Activated T-cell treated with anti-CD3 and anti-CD28 coated beads, Interleukin-2, amount 50 U/mL, for 24 hours (primary cell): Measurements from ENCODE around the gene ST6GALNAC1.

ENCODE experiments used
- DNase-seq: peaks from one replicate; pipeline ENCODE4 v3.0.0-alpha.2; 2020
- H3K27ac Mint-ChIP-seq: 2 replicates; pipeline ENCODE4 v1.8.0; 2020; ENCODE audit warnings: mild to moderate bottlenecking, mixed read lengths
- H3K27me3 Mint-ChIP-seq: 2 replicates; pipeline ENCODE4 v1.8.0; 2020; ENCODE audit warnings: mixed read lengths
- H3K36me3 Mint-ChIP-seq: 2 replicates; pipeline ENCODE4 v1.8.0; 2020; ENCODE audit warnings: low read depth, mixed read lengths
- H3K4me1 Mint-ChIP-seq: 2 replicates; pipeline ENCODE4 v1.8.0; 2020; ENCODE audit warnings: low read depth, mixed read lengths
- H3K4me3 Mint-ChIP-seq: 2 replicates; pipeline ENCODE4 v1.8.0; 2020; ENCODE audit warnings: mild to moderate bottlenecking, moderate library complexity, mixed read lengths
- H3K9me3 Mint-ChIP-seq: 2 replicates; pipeline ENCODE4 v1.8.0; 2020; ENCODE audit warnings: mixed read lengths

The ST6GALNAC1 gene

DNA sequence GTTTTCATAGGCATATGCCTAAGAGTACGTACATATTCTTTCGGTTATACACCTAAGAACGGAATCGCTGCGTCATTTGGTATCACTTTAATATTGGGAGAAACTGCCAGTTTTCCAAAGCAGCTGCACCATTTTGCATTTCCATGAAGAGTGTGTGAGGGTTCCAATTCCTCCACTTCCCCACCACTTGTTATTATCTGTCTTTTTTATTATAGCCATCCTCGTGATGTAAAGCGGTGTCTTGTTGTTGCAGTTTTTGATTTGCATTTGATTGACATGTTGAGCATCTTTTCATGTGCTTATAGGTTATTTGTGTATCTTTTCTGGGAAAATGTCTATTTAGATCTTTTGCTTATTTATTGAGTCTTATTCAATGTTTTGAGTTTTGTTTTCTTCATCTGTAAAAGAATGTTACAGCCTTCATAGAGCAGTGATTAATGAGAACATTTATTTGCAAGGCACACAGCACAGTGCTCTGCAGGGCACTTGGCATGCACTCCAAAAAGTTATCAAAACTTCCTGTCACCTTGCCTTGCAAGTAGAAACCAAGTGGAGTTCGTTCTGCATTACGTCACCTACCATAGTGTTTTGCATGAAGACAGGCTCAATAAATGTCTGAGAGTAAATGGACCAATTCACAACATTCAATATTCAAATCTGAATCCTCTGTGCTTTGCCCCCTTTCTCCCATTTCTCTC is 26.6 kb upstream of the ST6GALNAC1 start:
- Mint-ChIP-seq H3K27me3 (no peaks in the 10 kb centered on the region), H3K4me3 (no peak overlapping the region), H3K9me3 (no peaks in the 10 kb centered on the region), H3K4me1 (peaks cover 36% of the 10 kb centered on the region), H3K36me3 (peaks cover 3% of the 10 kb centered on the region), H3K27ac (peak overlapping the region; percentile 95)
- no peak for DNase-seq

DNA sequence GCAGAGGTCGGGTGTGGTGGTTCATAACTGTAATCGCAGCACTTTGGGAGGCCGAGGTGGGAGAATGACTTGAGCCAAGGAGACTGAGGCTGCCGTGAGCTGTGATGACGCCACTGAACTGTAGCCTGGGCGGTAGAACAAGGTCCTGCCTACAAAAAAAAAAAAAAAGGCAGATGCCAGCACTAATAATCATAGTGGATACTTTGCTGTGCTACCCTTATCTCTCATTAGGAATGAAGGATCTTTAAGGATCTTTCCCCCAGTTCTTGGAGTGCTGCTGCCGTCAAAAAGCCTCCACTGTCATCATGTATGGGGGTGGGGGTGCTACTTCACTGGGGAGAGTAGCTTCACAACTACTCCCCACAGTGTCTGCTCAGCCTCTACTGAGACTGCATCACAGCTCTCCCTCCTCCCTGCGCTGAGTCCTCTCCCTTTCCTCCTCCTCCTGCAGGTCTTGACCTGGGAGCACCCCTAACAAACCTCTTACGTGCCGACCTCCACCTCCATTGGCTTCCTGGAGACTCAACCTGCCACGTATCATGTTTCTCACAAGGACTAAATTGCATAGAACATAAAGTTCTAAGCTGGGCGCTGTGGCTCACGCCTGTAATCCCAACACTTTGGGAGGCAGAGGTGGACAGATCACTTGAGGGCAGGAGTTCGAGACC is 24.4 kb upstream of the ST6GALNAC1 start:
- Mint-ChIP-seq H3K27ac (no peak overlapping the region), H3K27me3 (no peaks in the 10 kb centered on the region), H3K36me3 (peaks cover 3% of the 10 kb centered on the region), H3K4me3 (no peak overlapping the region), H3K9me3 (no peaks in the 10 kb centered on the region), H3K4me1 (peaks cover 30% of the 10 kb centered on the region)
- no peak for DNase-seq

DNA sequence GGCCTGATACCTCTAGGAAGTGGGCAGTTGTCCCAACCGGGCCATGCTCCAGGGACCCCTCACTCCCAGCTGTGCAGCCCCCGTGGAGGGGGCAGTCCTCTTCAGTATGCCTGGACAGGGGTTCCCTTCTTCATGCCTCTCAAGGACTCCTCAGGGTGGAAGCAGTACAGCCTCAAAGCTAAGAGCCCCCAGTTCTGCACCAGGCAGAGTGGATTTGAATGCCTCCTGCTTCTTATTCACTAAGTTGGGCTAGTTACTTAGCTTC is 23.9 kb upstream of the ST6GALNAC1 start:
- Mint-ChIP-seq H3K27ac (no peak overlapping the region), H3K9me3 (no peaks in the 10 kb centered on the region), H3K27me3 (no peaks in the 10 kb centered on the region), H3K4me1 (peaks cover 25% of the 10 kb centered on the region), H3K4me3 (no peak overlapping the region), H3K36me3 (peaks cover 3% of the 10 kb centered on the region)
- no peak for DNase-seq

DNA sequence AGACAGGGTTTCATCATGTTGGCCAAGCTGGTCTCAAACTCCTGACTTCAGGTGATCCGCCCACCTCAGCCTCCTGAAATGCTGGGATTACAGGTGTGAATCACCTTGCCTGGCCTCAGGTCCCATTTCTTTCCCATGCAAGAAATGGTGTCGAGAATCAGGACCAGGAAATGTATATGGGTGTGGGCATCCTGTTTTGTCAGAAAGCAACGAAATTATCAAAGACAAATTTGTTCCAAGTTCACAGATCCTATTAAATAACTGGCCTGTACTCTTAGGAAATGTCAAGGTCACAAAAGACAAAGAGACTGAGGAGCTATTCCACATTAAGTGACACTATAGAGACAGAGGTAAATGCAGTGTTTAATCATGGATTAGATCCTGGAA is 17.1 kb upstream of the ST6GALNAC1 start:
- H3K4me3 Mint-ChIP-seq, result no peak overlapping the region
- no peaks in the 10 kb centered on the region for H3K9me3 Mint-ChIP-seq
- H3K27me3 Mint-ChIP-seq, result no peaks in the 10 kb centered on the region
- H3K4me1 Mint-ChIP-seq, result peaks cover 24% of the 10 kb centered on the region
- no peak for DNase-seq
- H3K36me3 Mint-ChIP-seq, result no peaks in the 10 kb centered on the region
- H3K27ac Mint-ChIP-seq, result no peak overlapping the region

DNA sequence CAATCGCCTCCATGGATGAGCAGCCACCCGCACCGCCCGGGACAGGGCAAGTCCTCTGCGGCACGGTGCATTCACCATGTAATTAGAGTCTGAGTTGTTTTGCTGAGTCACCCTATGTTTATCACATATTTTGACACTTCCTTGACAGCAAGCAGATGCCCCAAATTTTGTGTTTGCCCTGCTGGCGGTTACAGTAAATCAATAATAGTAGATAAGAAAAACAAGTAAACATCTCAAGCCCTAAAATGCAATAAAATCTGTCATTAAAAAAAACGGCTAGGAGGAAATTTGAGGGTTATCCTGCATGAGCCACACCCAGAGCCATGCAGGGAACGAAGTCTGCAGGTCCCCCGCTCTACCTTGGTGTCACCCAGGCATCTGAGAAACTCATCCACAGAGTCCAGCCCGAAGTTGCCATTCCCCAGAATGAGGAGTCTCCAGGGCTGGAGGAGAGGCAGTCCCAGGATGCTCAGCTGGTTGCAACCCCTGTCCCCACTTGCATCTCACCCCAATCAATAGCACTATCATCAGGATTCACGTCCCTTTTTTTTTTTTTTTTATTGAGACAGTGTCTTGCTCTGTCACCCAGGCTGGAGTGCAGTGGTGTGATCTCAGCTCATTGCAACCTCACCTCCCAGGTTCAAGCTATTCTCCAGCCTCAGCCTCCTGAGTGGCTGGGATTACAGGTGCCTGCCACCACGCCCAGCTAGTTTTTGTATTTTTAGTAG is 16.5 kb upstream of the ST6GALNAC1 start:
- Mint-ChIP-seq H3K4me1 (peaks cover 24% of the 10 kb centered on the region), H3K27me3 (no peaks in the 10 kb centered on the region), H3K36me3 (no peaks in the 10 kb centered on the region), H3K9me3 (no peaks in the 10 kb centered on the region), H3K27ac (peak overlapping the region; percentile 50), H3K4me3 (no peak overlapping the region)
- DNase-seq, result no peak

DNA sequence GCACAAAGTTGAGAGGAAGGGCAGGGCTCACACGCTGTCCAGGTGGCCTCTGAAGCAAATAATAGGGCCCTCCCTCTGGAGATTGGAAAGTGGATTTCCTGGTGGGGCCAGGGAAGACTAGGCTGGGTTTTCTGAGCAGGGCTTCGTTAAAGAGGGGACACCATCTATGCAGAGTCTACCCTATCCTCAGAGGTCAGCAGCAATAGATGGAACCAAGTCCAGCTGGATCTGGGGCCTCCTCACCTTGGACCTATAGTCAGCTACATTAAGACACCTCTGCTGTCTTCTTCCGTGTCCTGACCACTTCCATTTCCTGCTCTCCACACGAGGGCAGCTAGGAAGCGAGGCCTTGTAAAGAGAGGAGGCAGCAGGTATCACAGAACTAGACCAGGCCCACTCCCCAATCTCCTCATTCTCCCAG is 14.7 kb upstream of the ST6GALNAC1 start:
- H3K9me3 Mint-ChIP-seq, result no peaks in the 10 kb centered on the region
- no peak overlapping the region for H3K4me3 Mint-ChIP-seq
- no peaks in the 10 kb centered on the region for H3K27me3 Mint-ChIP-seq
- peaks cover 26% of the 10 kb centered on the region for H3K4me1 Mint-ChIP-seq
- no peaks in the 10 kb centered on the region for H3K36me3 Mint-ChIP-seq
- no peak for DNase-seq
- H3K27ac Mint-ChIP-seq, result no peak overlapping the region

DNA sequence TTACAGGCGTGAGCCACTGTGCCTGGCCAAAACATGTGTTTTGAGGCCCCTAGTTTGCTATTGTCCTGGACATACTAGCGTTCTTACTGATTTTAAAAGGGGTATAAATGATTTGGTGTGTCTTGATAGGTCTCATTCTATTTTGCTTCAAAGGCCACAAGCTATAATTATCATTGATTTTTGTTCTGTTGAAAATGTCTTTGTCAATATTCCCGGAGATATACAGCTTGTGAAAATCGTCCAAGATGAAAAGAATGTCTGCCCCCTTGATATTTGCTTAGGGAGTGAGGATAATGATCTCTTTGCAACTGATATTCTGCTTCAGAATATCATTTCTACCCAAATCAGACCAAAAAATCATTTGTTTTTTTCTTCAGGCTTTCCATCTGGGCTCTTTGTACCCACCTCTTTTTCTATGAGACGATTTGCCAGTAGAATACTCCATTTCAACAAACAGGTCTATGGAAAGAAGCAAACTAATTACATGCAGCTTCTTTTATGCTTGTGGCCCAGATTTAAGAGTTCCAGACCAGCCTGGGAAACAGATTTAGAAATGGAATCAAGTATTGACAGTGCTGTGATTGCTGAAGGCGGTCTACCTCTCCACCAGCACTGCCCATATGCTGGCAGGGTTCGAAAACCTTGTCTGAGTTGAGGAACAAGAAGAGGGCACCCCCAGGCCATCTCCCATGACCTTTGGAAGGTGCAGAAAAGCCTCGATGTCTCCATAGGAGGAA is 14.1 kb upstream of the ST6GALNAC1 start:
- Mint-ChIP-seq H3K36me3 (no peaks in the 10 kb centered on the region), H3K4me3 (no peak overlapping the region), H3K27me3 (no peaks in the 10 kb centered on the region), H3K9me3 (no peaks in the 10 kb centered on the region), H3K4me1 (peaks cover 26% of the 10 kb centered on the region), H3K27ac (no peak overlapping the region)
- no peak for DNase-seq

DNA sequence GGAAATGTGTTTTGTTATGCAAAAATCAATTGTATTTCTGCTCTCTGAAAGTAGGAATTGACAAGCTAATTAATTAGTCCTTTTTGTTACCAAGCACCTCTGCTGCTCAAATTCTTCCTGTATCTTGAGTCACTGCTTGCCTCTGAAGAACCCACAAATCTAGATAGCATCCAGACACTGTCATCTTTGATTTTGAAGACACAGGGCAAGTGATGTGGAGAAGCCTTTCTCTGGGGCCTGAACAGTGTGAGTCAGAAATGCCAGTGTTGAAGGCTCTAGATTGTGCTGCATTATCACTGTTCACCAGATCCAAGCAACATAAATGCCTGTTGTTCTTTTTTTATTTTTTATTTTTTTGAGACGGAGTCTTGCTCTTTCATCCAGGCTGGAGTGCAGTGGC is 10.9 kb upstream of the ST6GALNAC1 start:
- H3K27ac Mint-ChIP-seq, result no peak overlapping the region
- H3K36me3 Mint-ChIP-seq, result no peaks in the 10 kb centered on the region
- peaks cover 12% of the 10 kb centered on the region for H3K4me1 Mint-ChIP-seq
- no peak overlapping the region for H3K4me3 Mint-ChIP-seq
- H3K27me3 Mint-ChIP-seq, result no peaks in the 10 kb centered on the region
- DNase-seq, result no peak
- no peaks in the 10 kb centered on the region for H3K9me3 Mint-ChIP-seq

DNA sequence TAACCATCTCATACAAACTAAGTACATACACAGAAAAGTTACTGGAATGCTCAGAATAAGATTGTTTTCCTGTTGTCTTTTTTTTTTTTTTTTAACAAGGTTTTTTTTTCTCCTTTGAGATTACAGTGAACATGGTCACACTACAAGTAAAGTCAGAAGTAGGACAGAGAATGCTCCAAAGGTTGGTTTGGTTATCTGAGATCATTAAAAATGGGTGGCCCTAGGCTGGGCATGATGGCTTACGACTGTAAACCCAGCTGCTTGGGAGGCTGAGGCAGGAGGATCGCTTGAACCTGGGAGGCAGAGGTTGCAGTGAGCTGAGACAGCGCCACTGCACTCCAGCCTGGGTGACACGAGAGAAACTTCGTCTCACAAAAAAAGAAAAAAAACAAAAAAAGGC is 6.9 kb upstream of the ST6GALNAC1 start:
- no peak for DNase-seq
- Mint-ChIP-seq H3K27me3 (no peaks in the 10 kb centered on the region), H3K4me1 (peaks cover 7% of the 10 kb centered on the region), H3K4me3 (no peak overlapping the region), H3K9me3 (peaks cover 3% of the 10 kb centered on the region), H3K36me3 (no peaks in the 10 kb centered on the region), H3K27ac (no peak overlapping the region)

DNA sequence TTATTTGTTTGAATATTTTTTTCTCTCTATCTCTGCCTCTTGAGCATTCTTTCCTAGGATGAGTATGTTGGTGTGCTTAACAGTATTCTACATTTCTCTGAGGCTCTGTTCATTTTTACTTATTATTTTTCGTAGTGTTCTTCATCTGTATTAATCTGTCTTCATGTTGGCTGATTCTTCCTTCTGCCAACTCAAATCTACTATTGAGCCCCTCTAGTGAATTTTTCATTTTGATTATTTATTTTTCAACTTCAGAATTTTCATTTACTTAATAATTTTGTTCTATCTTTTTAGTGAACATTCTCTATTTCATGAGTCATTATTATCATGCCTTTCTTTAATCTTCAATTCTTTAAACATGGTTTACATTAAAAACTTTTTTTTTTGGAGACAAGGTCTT is 3.2 kb upstream of the ST6GALNAC1 start:
- Mint-ChIP-seq H3K9me3 (peaks cover 3% of the 10 kb centered on the region), H3K27ac (no peak overlapping the region), H3K36me3 (no peaks in the 10 kb centered on the region), H3K27me3 (no peaks in the 10 kb centered on the region), H3K4me3 (no peak overlapping the region), H3K4me1 (peaks cover 20% of the 10 kb centered on the region)
- no peak for DNase-seq

DNA sequence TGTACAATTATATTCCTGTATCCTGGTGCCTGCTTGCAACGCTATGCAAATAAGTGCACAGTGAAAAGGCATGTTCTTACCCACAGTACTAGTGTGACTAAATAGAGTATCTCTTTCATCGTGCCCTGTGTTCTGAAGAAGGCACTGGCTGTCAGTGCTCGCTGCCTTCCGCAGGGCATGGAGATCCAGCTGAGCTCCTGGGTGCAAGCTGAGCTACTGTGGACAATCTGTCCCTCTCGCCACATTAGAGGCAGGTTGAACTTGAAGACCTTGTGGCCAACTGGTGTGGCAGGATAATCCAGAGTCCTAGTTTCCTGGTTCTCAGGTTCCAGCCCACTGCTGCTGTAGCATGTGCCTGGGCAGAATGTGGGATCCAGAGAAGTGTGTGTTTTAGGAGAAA is 1.9 kb upstream of the ST6GALNAC1 start:
- no peak overlapping the region for H3K27ac Mint-ChIP-seq
- DNase-seq, result no peak
- H3K4me3 Mint-ChIP-seq, result no peak overlapping the region
- H3K4me1 Mint-ChIP-seq, result peaks cover 25% of the 10 kb centered on the region
- peaks cover 3% of the 10 kb centered on the region for H3K9me3 Mint-ChIP-seq
- no peaks in the 10 kb centered on the region for H3K36me3 Mint-ChIP-seq
- H3K27me3 Mint-ChIP-seq, result no peaks in the 10 kb centered on the region

DNA sequence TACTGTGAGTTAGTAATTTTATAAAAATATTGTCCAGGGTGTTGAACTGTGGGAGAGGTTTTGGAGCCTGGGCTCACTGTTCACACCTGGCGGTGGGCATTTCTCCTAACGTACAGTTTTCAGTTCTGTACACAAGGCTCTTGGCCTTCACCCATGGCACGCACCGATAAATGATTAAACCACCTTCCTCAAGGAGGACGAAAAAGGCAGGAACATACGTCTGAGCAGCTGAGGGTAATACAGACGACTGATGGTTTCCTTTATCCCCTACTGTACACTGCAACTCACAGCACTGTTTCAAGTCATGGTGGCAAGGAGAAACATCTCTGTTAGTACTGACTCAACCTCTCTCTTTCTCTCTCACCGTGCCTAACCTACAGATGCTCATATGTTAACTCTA is 1.4 kb upstream of the ST6GALNAC1 start:
- no peaks in the 10 kb centered on the region for H3K36me3 Mint-ChIP-seq

DNA sequence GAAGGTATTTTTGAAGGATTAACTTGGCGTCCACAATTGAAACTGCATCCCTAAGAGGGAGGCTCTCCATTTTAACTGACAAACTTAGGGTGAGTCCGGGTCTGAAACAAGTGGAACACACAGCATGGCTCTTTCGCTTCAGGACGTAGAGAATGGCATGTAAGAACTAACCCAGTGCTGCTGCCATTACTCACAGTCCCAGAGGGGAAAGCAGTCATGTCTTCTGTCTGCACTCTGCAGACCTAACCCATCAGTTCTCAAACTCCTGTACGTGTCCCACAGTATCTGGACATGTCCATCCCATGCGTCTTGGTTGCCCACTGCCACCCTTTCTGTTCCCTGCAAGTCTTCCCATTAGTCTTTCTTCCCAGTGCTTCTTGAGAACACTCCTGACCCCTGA is 563 bp downstream of the ST6GALNAC1 start:
- Mint-ChIP-seq H3K27ac (peak overlapping the region; percentile 41), H3K27me3 (no peaks in the 10 kb centered on the region), H3K9me3 (peaks cover 3% of the 10 kb centered on the region), H3K4me3 (peak overlapping the region; percentile 49), H3K4me1 (peaks cover 25% of the 10 kb centered on the region), H3K36me3 (no peaks in the 10 kb centered on the region)
- DNase-seq, result no peak

More for the DNA sequence above, 1.4 kb upstream of the ST6GALNAC1 start:
- H3K4me1 Mint-ChIP-seq, result peaks cover 25% of the 10 kb centered on the region
- H3K4me3 Mint-ChIP-seq, result no peak overlapping the region
- no peak for DNase-seq
- peaks cover 3% of the 10 kb centered on the region for H3K9me3 Mint-ChIP-seq
- H3K27me3 Mint-ChIP-seq, result no peaks in the 10 kb centered on the region
- no peak overlapping the region for H3K27ac Mint-ChIP-seq

DNA sequence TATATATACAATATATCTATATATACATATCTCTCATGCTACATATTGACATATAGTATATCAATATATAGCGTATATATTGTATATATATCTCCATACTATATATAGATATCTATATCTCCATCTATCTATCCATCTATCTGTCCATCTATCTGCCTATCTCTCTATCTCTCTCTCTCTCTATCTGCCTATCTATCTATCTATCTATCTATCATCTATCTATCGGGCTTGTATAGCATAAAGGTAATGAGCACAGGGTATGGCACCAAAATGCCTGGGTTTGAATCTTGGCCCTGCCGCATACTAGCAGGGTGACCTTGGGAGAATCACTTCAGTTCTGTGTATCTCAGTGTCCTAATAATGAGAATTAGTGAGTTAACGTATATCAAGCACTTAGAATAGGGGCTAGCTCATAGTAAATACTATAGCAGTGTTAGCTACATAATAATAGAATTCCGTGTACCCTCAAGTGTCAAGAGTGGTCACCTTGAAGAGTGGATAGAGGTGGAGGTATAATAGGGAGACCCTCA is 1.5 kb downstream of the ST6GALNAC1 start:
- H3K9me3 Mint-ChIP-seq, result peaks cover 3% of the 10 kb centered on the region
- no peaks in the 10 kb centered on the region for H3K36me3 Mint-ChIP-seq
- no peak overlapping the region for H3K4me3 Mint-ChIP-seq
- H3K27me3 Mint-ChIP-seq, result no peaks in the 10 kb centered on the region
- H3K4me1 Mint-ChIP-seq, result peaks cover 25% of the 10 kb centered on the region
- no peak overlapping the region for H3K27ac Mint-ChIP-seq
- DNase-seq, result no peak
